GM19397 (cell line): ENCODE data around the gene MYOZ1.

ENCODE experiments used
- ATAC-seq: cut with Tn5 transposase; IDR thresholded peaks from one replicate; pipeline ENCODE4 v1.9.1; 2021; ENCODE audit warnings: mild to moderate bottlenecking, moderate library complexity; ENCODE audit not compliant: unreplicated experiment

MYOZ1 gene

DNA sequence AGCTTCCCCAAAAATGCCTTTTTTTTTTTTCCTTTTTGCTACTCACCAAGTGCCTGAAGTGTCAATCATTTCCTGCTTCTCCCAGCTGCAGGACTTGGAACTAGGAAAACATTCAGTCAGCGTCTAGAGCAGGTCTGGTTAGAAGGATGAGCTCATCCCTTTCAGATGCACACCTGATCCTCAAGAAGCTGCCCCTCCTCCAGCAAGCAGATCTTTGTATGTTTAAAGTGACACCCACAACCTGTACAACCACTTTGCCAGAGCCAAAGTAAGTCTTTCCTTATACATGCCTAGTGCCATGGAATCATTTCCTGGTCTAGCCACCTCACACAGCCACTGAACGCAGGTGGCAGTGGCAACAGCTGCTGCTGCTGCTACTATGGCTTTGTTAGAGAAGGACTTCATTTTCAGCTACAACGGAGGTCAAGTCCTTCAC is 39.8 kb downstream of the MYOZ1 start:
- ATAC-seq: no peak

DNA sequence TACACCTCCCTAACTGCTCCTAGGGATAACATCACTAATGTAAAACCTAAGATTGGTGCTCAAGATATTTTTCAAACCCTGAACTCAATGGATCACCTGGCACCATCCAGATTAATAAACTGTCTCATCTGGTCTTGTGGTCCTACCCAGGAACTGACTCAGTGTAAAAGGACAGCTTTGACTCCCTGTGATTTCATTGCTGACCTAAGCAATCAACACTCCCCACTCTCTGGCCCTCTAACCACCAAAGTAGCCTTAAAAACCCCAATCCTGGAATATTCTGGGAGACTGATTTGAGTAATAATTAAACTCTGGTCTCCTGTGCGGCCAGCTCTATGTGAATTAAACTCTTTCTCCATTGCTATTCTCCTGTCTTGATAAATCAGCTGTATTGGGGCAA is 43.9 kb downstream of the MYOZ1 start:
- no peak for ATAC-seq

DNA sequence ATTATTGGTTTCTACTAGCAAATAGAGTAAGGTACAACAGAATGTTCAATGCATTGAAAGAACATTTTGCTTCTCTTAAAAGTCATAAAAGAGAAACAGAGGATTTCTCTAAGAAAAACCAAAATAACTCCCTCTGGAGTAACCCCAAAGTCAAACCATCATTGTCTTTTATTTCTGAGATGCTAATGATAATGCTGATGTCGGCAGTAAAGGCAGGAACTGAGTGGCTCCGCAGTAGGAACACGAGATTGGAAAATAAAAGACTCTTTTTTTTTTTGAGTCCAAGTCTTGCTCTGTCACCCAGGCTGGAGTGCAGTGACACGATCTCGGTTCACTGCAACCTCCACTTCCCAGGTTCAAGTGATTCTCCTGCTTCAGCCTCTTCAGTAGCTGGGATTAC is 47.5 kb downstream of the MYOZ1 start:
- no peak for ATAC-seq

DNA sequence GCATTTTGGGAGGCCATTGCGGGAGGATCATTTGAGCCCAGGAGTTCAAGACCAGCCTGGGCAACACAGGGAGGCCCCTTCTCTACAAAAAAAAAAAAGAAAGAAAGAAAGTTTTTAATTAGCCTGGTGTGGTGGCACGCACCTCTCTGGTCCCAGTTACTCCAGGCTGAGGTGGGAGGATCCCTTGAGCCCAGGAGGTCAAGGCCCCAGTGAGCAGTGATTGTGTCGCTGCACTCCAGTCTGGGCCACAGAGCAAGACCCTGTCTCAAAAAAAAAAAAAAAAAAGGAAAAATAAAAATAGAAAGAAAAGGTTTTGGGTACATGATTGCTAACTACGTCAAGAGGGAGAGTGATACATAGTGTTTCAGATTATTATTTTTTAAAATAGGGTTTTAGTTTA is 48.2 kb downstream of the MYOZ1 start:
- no peak for ATAC-seq

DNA sequence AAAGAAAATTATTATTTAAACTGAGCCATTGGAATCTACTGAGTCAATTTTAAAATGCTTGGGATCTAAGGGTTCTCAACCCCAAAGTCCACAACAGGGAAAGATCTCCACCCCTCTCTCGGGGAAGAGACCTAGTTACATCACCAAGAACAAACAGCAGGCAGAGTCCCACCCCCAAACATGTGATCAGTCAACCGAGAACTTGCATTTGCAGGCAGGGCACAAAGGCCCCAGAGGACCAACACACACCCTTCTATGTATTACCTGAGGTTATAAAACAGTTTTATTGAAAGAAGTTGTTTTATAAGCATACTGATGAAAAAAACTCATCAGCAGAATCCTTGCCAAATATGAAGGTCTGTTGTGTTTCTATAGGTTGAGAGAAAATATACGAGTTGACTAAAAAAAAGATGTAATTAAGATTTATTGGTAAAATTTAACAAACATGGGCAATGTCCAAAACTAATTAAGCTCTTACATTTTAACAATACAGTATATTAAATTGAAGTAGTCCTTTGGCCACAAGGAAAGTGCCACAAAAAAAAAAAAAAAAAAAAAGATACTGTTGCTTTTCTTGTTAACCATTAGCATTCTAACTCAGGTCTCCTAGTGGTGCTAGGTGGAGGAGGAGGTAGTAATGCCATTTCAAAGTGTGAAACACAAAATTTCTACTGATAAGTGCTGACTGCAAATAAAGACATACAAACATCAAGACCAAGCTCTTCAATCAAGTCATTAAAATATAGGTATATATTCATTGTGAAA is 49.2 kb downstream of the MYOZ1 start:
- ATAC-seq: no peak

DNA sequence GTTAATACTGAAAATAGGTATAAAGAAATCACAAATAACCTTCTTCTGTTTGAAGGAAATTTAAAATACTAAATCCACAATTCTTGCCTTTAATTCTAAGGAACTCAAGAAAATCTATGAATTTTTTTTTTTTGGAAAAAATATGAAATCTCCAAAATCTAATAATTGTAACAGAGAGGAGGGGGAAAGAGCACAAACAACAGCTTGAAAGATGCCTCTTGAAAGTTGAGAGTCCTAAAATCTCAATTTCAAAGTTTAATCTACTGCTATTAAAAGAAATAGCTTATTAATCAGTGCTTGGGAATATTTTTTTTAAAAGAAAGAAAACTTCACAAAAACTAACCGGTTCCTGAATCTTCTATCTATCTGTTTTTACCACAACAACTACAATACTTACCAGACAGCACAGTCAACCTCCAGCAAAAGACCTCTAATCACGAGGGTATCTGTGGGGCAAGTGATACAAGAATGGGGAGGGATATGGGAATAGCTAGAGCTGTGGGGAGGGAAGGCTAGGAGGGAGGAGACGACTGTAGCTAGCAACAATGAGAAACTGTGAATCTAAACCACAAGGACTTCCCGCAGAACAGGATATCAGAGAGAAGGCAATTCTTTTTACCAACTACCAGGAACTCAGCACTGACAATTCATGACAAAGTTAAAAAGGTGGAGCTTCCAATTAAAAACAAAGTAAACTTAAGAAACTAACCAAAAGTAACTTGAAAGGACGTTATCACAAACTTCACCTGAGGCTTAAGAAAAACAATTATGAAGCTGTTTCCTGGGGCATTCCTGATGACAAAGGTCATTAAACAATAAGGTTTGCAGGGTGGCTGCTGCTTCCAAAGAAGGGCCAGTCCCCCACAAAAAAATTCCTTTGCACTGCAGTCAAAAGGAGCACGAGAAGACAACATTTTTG is 50.1 kb downstream of the MYOZ1 start, which contains the start of gene USP54:
USP54 (minus strand) TSS at position 462 of the 919 bp plus-strand sequence. CDS start 15,684 bp downstream, outside the sequence.
- ATAC-seq: no peak

DNA sequence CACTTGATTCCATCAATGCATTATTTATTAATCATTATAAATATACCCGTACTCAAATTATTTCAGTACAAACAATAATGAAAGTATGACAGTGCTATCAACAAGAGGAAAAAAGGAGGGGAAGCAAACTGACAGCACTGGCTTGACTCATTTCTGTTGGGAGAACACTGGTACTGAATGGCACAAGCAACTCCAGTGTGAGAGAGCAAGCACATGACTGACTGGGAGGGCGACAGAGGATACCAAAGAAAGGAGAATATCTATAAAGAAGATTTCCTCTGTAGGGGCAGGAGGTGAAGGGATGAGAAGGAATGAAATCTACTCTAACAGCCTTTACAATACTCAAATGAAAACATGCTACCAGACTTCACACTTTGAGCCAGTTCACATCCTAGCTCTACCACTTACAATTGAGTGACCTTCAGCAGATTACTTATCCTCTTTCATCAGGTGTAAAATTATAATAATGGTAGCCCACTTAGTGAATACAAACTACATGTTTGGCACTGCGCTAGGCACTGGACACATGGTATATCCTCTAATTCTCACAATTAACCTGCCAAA is 51.6 kb downstream of the MYOZ1 start:
- no peak for ATAC-seq

DNA sequence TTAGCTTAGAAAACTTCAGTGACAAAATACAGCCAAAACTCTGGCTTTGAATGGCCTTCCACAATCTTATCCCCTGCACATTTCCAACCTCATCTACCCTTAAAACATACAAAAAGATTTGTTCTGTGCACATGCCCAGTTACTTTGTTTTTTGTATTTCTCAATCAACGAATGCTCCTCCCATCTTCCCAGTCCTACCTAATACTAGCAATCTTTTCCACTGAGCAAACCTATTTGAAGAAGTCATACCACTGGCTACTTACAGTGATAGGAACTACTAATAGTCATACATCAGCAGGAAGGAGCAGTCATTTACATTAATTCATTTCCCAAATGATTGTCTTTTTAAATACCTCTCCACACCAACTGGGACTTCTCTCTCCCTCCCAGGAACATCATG is 52.6 kb downstream of the MYOZ1 start:
- ATAC-seq: no peak

DNA sequence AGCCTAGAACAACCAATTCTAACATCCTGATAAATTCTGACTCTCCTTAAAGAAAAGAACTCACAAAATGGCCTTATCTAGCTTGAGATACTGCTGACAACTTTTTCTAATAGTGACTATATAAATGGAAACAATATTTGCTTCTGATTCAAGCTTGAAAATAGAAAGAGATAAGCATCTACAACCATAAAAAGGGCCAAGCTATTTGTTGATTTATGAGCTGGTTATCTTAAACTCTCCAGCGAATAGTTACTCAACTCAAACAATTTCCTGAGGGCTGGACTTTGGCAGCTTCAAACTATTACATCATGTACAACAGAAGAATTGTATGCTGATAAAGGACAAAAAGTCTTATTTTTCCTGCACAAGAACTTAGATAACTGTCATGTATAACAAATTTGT is 54.7 kb downstream of the MYOZ1 start:
- no peak for ATAC-seq

DNA sequence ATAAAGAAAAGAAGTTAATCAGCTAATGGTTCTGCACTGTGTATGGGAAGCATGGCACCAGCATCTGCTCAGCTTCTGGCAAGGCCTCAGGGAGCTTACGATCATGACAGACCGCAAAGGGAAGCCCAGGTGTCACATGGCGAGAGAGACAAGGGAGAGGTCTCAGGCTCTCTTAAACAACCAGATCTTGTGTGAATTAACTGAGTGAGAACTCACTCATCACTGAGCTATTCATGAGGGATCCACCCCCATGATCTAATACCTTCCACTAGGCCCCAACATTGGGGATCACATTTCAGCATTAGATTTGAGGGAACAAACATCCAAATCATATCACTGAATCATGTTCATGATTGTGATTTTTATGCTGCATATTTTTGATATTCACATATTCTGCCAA is 55.9 kb downstream of the MYOZ1 start:
- no peak for ATAC-seq

DNA sequence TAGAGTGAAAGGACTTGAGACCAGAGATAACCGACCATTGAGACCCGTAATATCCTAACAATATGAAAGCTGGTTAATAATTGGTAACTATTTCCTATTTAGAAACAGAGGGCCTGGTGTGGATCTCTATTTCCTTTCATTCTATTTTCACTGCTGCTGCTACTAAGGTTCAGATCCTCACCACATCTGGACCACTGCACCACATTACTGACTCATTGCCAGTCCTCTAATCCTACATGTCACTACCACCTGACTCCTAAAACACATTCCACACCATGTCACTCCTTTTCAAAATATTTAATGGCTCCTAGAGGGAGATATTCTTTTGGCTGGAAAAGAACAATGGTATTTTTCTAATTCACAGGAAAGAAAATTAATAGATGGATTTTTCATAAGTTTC is 56.5 kb downstream of the MYOZ1 start:
- no peak for ATAC-seq

DNA sequence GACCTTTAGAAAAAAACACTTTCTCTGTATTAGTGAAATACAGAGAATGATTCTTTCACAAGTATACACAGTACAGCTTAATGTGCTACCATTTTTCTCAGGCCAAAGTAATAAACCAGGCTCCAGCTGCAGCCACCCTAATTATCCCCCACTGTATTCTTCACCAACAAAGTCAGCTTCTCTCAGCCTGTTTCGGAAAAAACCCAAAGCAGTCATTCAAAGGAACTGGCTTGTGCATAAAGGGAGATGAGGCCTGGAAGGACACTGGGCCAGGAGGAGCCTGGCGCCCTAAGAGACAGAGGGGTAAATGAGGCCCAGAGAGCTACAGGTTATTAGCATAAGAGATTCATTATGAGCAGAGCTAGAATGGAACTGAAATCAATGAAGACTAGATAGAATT is 59.4 kb downstream of the MYOZ1 start:
- no peak for ATAC-seq
